ENCODE data around the gene KSR1. TPM values are rescaled to one million over a fixed set of nuclear protein-coding genes. Genes with fewer than 3 reads are reported as not detected.

KSR1 gene
- 7.4 and 20.8 TPM in 2 replicates for total RNA-seq

DNA sequence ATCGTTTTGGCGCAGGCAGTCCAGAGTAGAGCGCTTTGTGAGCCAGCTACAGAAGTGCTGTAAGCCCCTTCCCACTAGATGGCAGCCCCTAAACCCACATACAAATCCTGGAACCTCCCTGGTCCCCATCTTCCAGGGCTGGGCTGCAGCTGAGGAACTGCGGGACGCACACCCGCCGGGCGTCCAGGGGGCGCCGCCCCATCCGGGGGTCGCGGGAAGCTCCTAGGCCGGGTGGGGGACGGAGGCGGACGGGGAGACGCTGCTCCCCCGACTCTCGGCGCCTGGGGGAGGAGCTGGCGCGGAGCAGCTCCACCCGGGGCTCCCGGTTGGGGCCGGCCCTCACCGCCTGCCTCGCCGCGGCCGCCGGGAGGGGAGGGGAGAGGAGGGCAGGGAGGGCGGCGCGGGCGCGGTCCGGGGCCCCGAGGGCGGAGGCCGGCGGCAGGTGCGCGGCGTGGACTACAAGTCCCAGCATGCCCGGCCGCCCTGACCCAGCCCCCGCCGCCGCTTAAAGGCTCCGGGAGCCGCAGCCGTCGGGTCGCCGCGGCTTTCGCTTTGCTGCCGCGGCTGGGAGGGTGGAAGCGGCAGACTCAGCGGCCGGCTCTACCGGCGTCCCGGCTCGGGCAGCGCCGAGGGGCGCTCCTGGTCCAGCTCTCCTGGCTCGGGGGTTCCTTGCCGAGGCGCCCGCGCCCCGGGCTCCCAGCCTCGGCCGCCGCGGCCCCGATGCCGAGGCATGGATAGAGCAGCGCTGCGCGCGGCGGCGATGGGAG, at the start of gene KSR1:
KSR1 (plus strand) TSS at position 535 of the 767 bp plus-strand sequence; CDS start at position 731, 196 bp downstream.

DNA sequence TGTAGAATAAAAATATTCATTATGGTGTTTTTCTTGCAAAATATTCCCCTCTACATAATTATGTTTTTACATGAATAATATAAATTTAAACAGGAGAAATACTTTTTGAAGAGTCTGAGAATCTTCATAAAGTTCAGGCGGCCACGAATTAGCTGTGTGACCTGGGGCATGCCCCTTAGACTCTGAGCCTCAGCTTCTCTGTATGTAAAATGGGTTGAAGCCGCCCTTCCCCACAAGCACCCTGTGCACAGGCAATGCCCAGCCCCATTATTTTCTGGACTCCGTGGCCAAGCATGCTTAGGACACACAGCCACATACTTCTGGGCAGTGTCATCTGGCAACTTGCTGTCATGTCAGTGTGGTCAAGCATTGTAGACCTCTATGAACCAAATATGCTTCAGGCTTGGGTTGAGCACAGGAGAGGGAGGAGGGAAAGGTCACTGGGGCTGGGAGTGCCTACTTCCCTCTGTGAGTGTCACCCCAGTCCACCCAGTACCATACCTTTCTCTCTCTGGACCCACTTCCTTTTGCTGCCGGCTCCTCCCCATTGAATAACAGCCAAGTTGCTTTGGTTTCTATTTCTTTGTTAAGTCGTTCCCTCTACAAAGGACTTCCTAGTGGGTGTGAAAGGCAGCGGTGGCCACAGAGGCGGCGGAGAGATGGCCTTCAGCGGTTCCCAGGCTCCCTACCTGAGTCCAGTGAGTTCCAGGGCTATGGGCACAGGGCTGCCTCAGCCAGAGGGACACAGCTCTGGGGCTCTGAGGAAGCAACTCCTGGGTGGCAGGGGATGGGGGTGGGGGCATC, 174.6 kb downstream of the KSR1 start, which contains the start of gene LGALS9:
LGALS9 (plus strand) TSS at position 582 of the 804 bp plus-strand sequence; CDS start at position 660, 78 bp downstream.

Other genes starting within 250 kb of the KSR1 start
- gene WSB1, start 162.3 kb upstream of the KSR1 start, total RNA-seq, result 71.2 and 83.4 TPM in 2 replicates
- 0.17 and 1.2 TPM in 2 replicates for gene LGALS9, start 174.7 kb downstream of the KSR1 start, total RNA-seq

Measured in pericardium fibroblast (primary cell).